DMS53 treated with DMSO at 0.1 percent for 48 hours (cell line): ENCODE data around the gene PRKAB2.
"Not testable (repeated sequence)": the region's sequence is repeated elsewhere in the genome, so short reads cannot be mapped to it uniquely, and the experiment has no call there.

Experiments used
- DNase-seq: peaks from one replicate; lab custom pipeline; 2025; ENCODE audit not compliant: unreplicated experiment; lab: John Stamatoyannopoulos, UW

PRKAB2 gene

GRCh38 chr1:147111381-147112130 lies 60.7 kb downstream of the PRKAB2 start:
- no peak for DNase-seq

DNA sequence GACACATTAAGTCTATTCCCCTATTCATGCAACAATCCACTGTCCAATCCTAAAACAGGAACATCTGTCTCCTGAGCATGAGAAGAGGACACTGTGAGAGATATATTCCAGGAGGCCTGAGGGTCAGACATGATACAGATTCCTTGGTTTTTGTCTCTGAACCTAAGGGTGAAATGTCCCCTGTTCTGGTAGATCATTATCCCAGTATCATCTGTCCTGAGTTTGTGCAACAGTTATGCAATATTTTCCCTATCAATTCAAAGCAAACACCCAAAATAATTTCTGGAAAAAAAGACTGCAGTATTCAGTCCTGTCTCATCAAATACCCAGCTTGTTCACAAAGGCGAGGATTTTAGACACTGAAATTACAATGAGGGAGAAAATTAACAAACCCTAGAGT lies 61.4 kb downstream of the PRKAB2 start:
- no peak for DNase-seq

DNA sequence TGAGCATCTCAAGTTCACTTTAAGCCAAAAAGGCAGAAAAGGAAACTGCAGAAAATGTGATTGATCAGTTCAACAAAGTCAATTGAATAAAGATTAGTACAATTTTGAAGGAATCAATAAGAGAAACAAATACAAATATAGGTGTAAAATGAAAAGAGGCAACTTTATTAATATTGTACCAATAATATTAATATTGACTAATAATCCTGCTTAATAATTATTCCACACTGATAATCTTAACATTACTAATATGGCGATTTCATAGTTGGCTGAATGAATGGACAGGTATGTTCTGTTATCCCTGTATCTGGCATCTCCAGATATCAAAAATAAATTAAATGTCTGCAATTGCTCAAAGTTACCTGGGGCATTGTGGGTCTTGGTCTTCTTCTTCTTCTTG lies 61.8 kb downstream of the PRKAB2 start:
- no peak for DNase-seq

- no peak for DNase-seq
These were observed 62.5 kb downstream of the PRKAB2 start for GRCh38 chr1:147109762-147110161.

- no peak for DNase-seq
These were observed 63.2 kb downstream of the PRKAB2 start for GRCh38 chr1:147109041-147109440.

DNA sequence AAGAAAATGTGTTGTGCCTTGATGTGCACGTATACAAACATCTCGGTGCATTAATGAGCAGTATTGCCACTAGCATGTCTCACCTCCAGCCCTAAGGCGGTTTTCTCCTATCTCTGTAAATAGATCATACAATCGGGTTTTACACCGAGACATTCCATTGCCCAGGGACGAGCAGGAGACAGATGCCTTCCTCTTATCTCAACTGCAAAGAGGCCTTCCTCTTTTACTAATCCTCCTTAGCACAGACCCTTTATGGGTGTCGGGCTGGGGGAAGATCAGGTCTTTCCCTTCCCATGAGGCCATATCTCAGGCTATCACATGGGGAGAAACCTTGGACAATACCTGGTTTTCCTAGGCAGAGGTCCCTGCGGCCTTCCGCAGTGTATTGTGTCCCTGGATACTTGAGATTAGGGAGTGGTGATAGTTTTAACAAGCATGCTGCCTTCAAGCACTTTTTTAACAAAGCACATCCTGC lies 65.8 kb downstream of the PRKAB2 start:
- DNase-seq: not testable (repeated sequence)

GRCh38 chr1:147105909-147106308 lies 66.4 kb downstream of the PRKAB2 start:
- no peak for DNase-seq
